ENCODE results near the gene AFP.

- TF ChIP-seq POLR2A (IDR thresholded peaks at IDR 0.05; ENCODE audit: low read depth, low read length), result no peak
- no peak for TF ChIP-seq POLR2AphosphoS5 (IDR thresholded peaks at IDR 0.05; ENCODE audit: low read depth, low read length)
These were observed 18.7 kb upstream of the AFP start for GRCh38 chr4:73417342-73417741.
